Effector memory CD4-positive, alpha-beta T cell (primary cell): ENCODE measurements around the gene B9D1.

Source experiments
- DNase-seq, 3 donors: peaks; one replicate each; pipeline ENCODE4 v3.0.0-alpha.2; 2020
- H3K27ac ChIP-seq: 2 replicates; pipeline ENCODE4 v1.7.0; 2013; ENCODE audit warnings: mild to moderate bottlenecking, low read length, moderate library complexity; ENCODE audit not compliant: insufficient read depth, poor library complexity, severe bottlenecking
- H3K27me3 ChIP-seq: replicated peaks from 2 replicates; pipeline ENCODE4 v1.7.0; 2013; ENCODE audit warnings: mild to moderate bottlenecking, low read length; ENCODE audit not compliant: insufficient read depth, control insufficient read depth, poor library complexity, severe bottlenecking
- H3K36me3 ChIP-seq: 2 replicates; pipeline ENCODE4 v1.7.0; 2013; ENCODE audit warnings: mild to moderate bottlenecking, low read length, moderate library complexity; ENCODE audit not compliant: control insufficient read depth, insufficient read depth
- H3K4me1 ChIP-seq: 2 replicates; pipeline ENCODE4 v1.7.0; 2013; ENCODE audit warnings: low read length, mild to moderate bottlenecking; ENCODE audit not compliant: control insufficient read depth, insufficient read depth, poor library complexity, severe bottlenecking
- H3K4me3 ChIP-seq: 2 replicates; pipeline ENCODE4 v1.7.0; 2013; ENCODE audit warnings: low read length, low read depth, mild to moderate bottlenecking; ENCODE audit not compliant: insufficient read depth, poor library complexity, severe bottlenecking
- H3K9me3 ChIP-seq: 2 replicates; pipeline ENCODE4 v1.7.0; 2013; ENCODE audit warnings: mild to moderate bottlenecking, low read length, moderate library complexity; ENCODE audit not compliant: control insufficient read depth

B9D1 gene

DNA sequence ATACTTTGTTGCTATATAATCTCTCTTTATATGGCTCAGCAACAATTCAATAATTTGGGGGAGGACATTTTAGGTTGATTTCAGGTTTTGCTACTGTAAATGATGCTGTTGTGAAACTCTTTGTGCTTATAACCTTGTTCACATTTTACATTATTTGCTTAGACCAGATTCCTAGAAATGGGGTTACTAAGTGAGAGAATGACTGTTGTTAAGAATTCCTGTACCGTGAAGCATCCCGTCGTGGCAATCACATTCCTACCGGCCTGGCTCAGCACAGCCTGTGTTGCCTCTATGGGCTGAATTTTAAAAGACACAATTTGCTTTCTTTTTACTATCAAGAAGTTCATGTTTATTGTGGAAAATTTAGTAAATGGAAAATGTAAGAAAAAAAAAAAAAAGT is 31.4 kb downstream of the B9D1 start:
- Histone ChIP-seq H3K27ac (no peak overlapping the region), H3K27me3 (no peaks in the 10 kb centered on the region), H3K36me3 (no peaks in the 10 kb centered on the region), H3K4me3 (no peak overlapping the region), H3K9me3 (no peaks in the 10 kb centered on the region), H3K4me1 (no peaks in the 10 kb centered on the region)
- no peak for DNase-seq

GRCh38 chr17:19330271-19330670 is 32.3 kb downstream of the B9D1 start:
- H3K9me3 ChIP-seq, result no peaks in the 10 kb centered on the region
- H3K36me3 ChIP-seq, result no peaks in the 10 kb centered on the region
- H3K27me3 ChIP-seq, result no peaks in the 10 kb centered on the region
- no peaks in the 10 kb centered on the region for H3K4me1 ChIP-seq
- H3K27ac ChIP-seq, result no peak overlapping the region
- no peak overlapping the region for H3K4me3 ChIP-seq
- no peak for DNase-seq

GRCh38 chr17:19329839-19330238 is 32.7 kb downstream of the B9D1 start:
- Histone ChIP-seq H3K4me1 (no peaks in the 10 kb centered on the region), H3K27me3 (no peaks in the 10 kb centered on the region), H3K9me3 (no peaks in the 10 kb centered on the region), H3K4me3 (no peak overlapping the region), H3K36me3 (no peaks in the 10 kb centered on the region), H3K27ac (no peak overlapping the region)
- DNase-seq, result no peak

DNA sequence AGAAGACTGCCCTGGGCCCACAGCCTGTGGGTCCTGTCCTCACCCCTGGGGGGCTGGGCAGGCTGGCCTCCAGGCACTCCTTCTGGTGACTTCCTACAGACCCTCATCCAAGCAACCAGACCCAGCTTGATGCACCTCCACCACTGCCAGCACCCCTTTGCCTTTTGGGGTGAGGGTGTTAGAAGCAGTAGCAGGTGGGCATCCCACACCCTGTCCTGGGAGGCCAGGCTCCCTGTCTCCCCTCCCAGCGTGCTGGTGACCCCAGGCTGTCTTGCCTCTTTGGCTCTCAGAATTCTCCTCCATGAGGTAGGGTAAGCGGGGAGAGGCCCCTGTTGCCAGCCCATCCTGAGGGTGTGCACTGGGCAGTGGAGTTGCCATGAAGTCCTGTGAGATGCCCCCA is 33.4 kb downstream of the B9D1 start:
- no peaks in the 10 kb centered on the region for H3K4me1 ChIP-seq
- H3K27ac ChIP-seq, result no peak overlapping the region
- no peaks in the 10 kb centered on the region for H3K27me3 ChIP-seq
- H3K9me3 ChIP-seq, result no peaks in the 10 kb centered on the region
- no peaks in the 10 kb centered on the region for H3K36me3 ChIP-seq
- no peak overlapping the region for H3K4me3 ChIP-seq
- DNase-seq, result no peak

- Histone ChIP-seq H3K4me1 (no peaks in the 10 kb centered on the region), H3K9me3 (no peaks in the 10 kb centered on the region)
- no peak for DNase-seq
These were observed 34.0 kb downstream of the B9D1 start for GRCh38 chr17:19328441-19329061.

DNA sequence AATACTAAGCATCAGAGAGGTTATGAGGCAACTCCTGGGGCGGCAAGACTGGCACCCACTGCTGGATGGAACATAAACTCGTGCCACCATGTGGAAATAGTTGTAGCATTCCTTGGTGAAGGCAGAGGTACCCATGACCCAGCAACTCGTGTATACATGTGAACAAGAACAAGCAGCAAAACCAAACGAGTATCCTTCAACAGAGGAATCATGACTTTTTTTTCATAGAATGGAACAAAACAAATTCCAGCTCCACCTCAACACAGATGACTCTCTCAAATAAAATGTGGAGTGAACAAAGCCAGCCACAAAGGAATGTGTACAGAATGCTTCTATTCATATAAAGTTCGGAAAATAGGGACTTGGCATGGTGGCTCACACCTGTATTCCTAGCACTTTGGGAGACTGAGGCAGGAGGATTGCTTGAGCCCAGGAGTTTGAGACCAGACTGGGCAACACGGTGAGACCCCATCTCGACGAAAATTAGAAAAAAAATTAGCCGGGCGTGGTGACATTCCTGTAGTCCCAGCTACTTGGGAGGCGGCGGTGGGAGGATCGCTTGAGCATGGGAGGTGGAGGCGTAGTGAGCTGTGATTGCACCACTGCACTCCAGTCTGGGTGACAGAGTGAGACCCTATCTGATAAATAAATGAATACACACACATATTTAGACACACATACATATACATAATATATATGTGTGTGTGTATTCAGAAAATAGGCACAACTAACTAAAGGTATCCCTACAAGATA is 35.3 kb downstream of the B9D1 start:
- H3K4me1 ChIP-seq, result no peaks in the 10 kb centered on the region
- no peak for DNase-seq
- H3K27ac ChIP-seq, result no peak overlapping the region
- no peaks in the 10 kb centered on the region for H3K9me3 ChIP-seq
- H3K36me3 ChIP-seq, result no peaks in the 10 kb centered on the region
- no peaks in the 10 kb centered on the region for H3K27me3 ChIP-seq
- H3K4me3 ChIP-seq, result no peak overlapping the region

More at GRCh38 chr17:19328441-19329061, 34.0 kb downstream of the B9D1 start:
- Histone ChIP-seq H3K27ac (no peak overlapping the region), H3K27me3 (no peaks in the 10 kb centered on the region), H3K4me3 (no peak overlapping the region), H3K36me3 (no peaks in the 10 kb centered on the region)

DNA sequence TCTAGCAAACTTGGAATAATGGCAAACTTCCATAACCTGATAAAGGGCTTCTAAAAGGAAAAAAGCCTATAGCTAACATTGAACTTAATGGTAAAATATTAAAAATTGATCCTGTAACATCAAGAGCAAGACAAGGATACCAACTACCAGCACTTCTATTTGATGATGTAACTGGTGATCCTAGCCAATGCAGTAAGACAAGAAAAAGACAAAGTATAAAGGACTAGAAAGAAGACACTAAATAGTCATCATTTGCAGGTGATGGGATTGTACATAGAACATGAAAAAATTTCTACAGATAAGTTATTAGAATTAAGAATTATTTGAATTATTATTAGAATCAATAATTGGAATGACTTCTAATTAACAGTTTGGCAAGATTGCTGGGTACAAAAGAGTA is 37.0 kb downstream of the B9D1 start:
- no peak for DNase-seq
- no peaks in the 10 kb centered on the region for H3K27me3 ChIP-seq
- no peaks in the 10 kb centered on the region for H3K9me3 ChIP-seq
- no peaks in the 10 kb centered on the region for H3K36me3 ChIP-seq
- no peaks in the 10 kb centered on the region for H3K4me1 ChIP-seq
- H3K4me3 ChIP-seq, result no peak overlapping the region
- no peak overlapping the region for H3K27ac ChIP-seq

GRCh38 chr17:19322861-19323260 is 39.7 kb downstream of the B9D1 start:
- no peak overlapping the region for H3K27ac ChIP-seq
- no peak overlapping the region for H3K4me3 ChIP-seq

DNA sequence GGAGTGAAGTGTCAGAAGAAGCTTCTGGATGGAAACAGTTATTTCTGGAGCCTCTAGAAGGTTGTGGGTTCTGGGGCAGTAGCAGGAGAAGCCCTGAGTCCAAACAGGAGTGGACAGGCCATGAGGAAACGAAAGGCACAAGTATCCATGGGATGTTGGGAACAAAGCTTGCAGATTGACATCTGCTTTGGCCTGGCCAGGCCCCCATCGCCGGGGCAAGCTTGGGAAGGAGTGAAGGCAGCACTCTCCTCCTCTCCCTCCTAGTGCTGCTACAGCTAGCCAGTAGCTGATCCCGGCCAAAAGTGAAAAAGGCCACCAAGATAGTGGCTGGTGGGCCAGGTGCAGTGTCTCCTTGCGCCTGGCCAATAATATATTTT is 40.4 kb downstream of the B9D1 start:
- Histone ChIP-seq H3K4me3 (no peak overlapping the region), H3K36me3 (no peaks in the 10 kb centered on the region), H3K27ac (no peak overlapping the region), H3K4me1 (no peaks in the 10 kb centered on the region), H3K9me3 (no peaks in the 10 kb centered on the region), H3K27me3 (no peaks in the 10 kb centered on the region)
- no peak for DNase-seq

More at GRCh38 chr17:19322861-19323260, 39.7 kb downstream of the B9D1 start:
- H3K36me3 ChIP-seq, result no peaks in the 10 kb centered on the region
- H3K9me3 ChIP-seq, result no peaks in the 10 kb centered on the region
- DNase-seq, result no peak
- H3K4me1 ChIP-seq, result no peaks in the 10 kb centered on the region
- no peaks in the 10 kb centered on the region for H3K27me3 ChIP-seq

- H3K36me3 ChIP-seq, result no peaks in the 10 kb centered on the region
These were observed 40.9 kb downstream of the B9D1 start for GRCh38 chr17:19321481-19322128.

More at GRCh38 chr17:19321481-19322128, 40.9 kb downstream of the B9D1 start:
- Histone ChIP-seq H3K27me3 (no peaks in the 10 kb centered on the region), H3K4me3 (no peak overlapping the region), H3K9me3 (no peaks in the 10 kb centered on the region), H3K4me1 (no peaks in the 10 kb centered on the region), H3K27ac (no peak overlapping the region)
- no peak for DNase-seq
